Measurements from ENCODE around the gene GSTO1. TPM values are rescaled to one million over a fixed set of nuclear protein-coding genes. Genes with fewer than 3 reads are reported as not detected.

Gene GSTO1
- total and polyA plus RNA-seq, 12 donors: 108 to 262 (median 165) TPM

GRCh38 chr10:104257235-104257634 is 2.5 kb downstream of the GSTO1 start:
- no peak for DNase-seq
- H3K4me3 ChIP-seq: no peak overlapping the region
- peaks cover 40 to 76% of the 10 kb centered on the region in 2 donors for H3K4me1 ChIP-seq (replicated peaks in 1 of 2)
- no peaks in the 10 kb centered on the region for H3K27me3 ChIP-seq
- intact Hi-C loops (cut with DNase I): no loop called here
- H3K36me3 ChIP-seq (replicated peaks in 1 of 2): peaks cover 0 to 52% of the 10 kb centered on the region in 2 donors
- WGBS, 4 donors: 94 to 97% (median 94%) methylated on average over 5 of the region's 5 CpGs
- no peaks in the 10 kb centered on the region for H3K9me3 ChIP-seq (replicated peaks in 1 of 3)
- no peak overlapping the region for H3K27ac ChIP-seq
- TF ChIP-seq POLR2A (IDR thresholded peaks at IDR 0.05): no peak
- TF ChIP-seq CTCF (IDR thresholded peaks at IDR 0.05): no peak

- TF ChIP-seq CTCF (IDR thresholded peaks at IDR 0.05) (no peak), POLR2A (IDR thresholded peaks at IDR 0.05) (no peak)
- peaks cover 0 to 61% of the 10 kb centered on the region in 2 donors for H3K36me3 ChIP-seq (replicated peaks in 1 of 2)
- intact Hi-C loops (cut with DNase I): no loop called here
- DNase-seq: no peak
- H3K27ac ChIP-seq: peak overlapping the region in 1 of 5 donors; percentile 2
- no peaks in the 10 kb centered on the region for H3K9me3 ChIP-seq (replicated peaks in 1 of 3)
- H3K4me3 ChIP-seq: no peak overlapping the region
- no peaks in the 10 kb centered on the region for H3K27me3 ChIP-seq
- 61 to 69% (median 63%) methylated on average over 3 of the region's 3 CpGs for WGBS, 4 donors
- peaks cover 35 to 71% of the 10 kb centered on the region in 2 donors for H3K4me1 ChIP-seq (replicated peaks in 1 of 2)
Observed at GRCh38 chr10:104258209-104258608, 3.5 kb downstream of the GSTO1 start.

GRCh38 chr10:104259456-104259855 is 4.8 kb downstream of the GSTO1 start:
- Histone ChIP-seq H3K4me1 (replicated peaks in 1 of 2) (peaks cover 36 to 70% of the 10 kb centered on the region in 2 donors), H3K36me3 (replicated peaks in 1 of 2) (peaks cover 0 to 67% of the 10 kb centered on the region in 2 donors), H3K4me3 (no peak overlapping the region), H3K9me3 (replicated peaks in 1 of 3) (no peaks in the 10 kb centered on the region), H3K27me3 (no peaks in the 10 kb centered on the region), H3K27ac (peak overlapping the region in 1 of 5 donors; percentile 34)
- TF ChIP-seq CTCF (IDR thresholded peaks at IDR 0.05): no peak
- no peak for TF ChIP-seq POLR2A (IDR thresholded peaks at IDR 0.05)
- WGBS, 4 donors: 78 to 85% (median 82%) methylated on average over 3 of the region's 3 CpGs
- intact Hi-C loops (cut with DNase I): no loop called here
- no peak for DNase-seq

- peaks cover 0 to 74% of the 10 kb centered on the region in 2 donors for H3K36me3 ChIP-seq (replicated peaks in 1 of 2)
Observed at GRCh38 chr10:104259999-104260774, 5.5 kb downstream of the GSTO1 start.

More at GRCh38 chr10:104259999-104260774, 5.5 kb downstream of the GSTO1 start:
- intact Hi-C loops (cut with DNase I): no loop called here
- Histone ChIP-seq H3K27ac (peak overlapping the region in 3 of 5 donors; percentile 12 to 56 (median 34)), H3K27me3 (no peaks in the 10 kb centered on the region), H3K9me3 (replicated peaks in 1 of 3) (no peaks in the 10 kb centered on the region), H3K4me3 (no peak overlapping the region), H3K4me1 (replicated peaks in 1 of 2) (peaks cover 35 to 70% of the 10 kb centered on the region in 2 donors)
- WGBS, 4 donors: 65 to 84% (median 74%) methylated on average over 6 of the region's 6 CpGs
- no peak for DNase-seq
- no peak for TF ChIP-seq CTCF (IDR thresholded peaks at IDR 0.05)
- TF ChIP-seq POLR2A (IDR thresholded peaks at IDR 0.05): no peak

Measured in adrenal gland (tissue), 12 donors.